HUES48 (cell line): ENCODE results near the gene BMP5.

ENCODE experiments used
- H3K27ac ChIP-seq: one replicate; pipeline ENCODE4 v1.7.0; 2013; ENCODE audit warnings: low read depth, low read length, inconsistent platforms
- H3K27me3 ChIP-seq: 2 replicates; pipeline ENCODE4 v1.6.1; 2013; ENCODE audit warnings: mild to moderate bottlenecking, low read length; ENCODE audit not compliant: control insufficient read depth, insufficient read depth
- H3K36me3 ChIP-seq: 2 replicates; pipeline ENCODE4 v1.6.1; 2013; ENCODE audit warnings: low read length; ENCODE audit not compliant: control insufficient read depth, insufficient read depth
- H3K4me1 ChIP-seq: 2 replicates; pipeline ENCODE4 v1.6.1; 2013; ENCODE audit warnings: mild to moderate bottlenecking, low read length; ENCODE audit not compliant: control insufficient read depth, insufficient read depth
- H3K4me3 ChIP-seq: 2 replicates; pipeline ENCODE4 v1.5.1; 2013; ENCODE audit warnings: mild to moderate bottlenecking, low read depth, low read length
- H3K9ac ChIP-seq: 2 replicates; pipeline ENCODE4 v1.6.1; 2013; ENCODE audit warnings: mild to moderate bottlenecking, low read depth, low read length, moderate library complexity
- H3K9me3 ChIP-seq: 2 replicates; pipeline ENCODE4 v1.6.1; 2013; ENCODE audit warnings: low read length; ENCODE audit not compliant: control insufficient read depth, insufficient read depth

BMP5 gene

GRCh38 chr6:55901765-55902270 is 26.4 kb upstream of the BMP5 start:
- no peak overlapping the region for H3K4me3 ChIP-seq
- H3K4me1 ChIP-seq, result peaks cover 15% of the 10 kb centered on the region
- H3K27ac ChIP-seq, result no peak overlapping the region
- H3K36me3 ChIP-seq, result no peaks in the 10 kb centered on the region
- no peaks in the 10 kb centered on the region for H3K27me3 ChIP-seq
- no peaks in the 10 kb centered on the region for H3K9me3 ChIP-seq
- H3K9ac ChIP-seq, result no peak overlapping the region

GRCh38 chr6:55898342-55898741 is 23.0 kb upstream of the BMP5 start:
- H3K36me3 ChIP-seq, result no peaks in the 10 kb centered on the region
- H3K27me3 ChIP-seq, result no peaks in the 10 kb centered on the region
- H3K9ac ChIP-seq, result no peak overlapping the region
- peaks cover 15% of the 10 kb centered on the region for H3K4me1 ChIP-seq
- no peaks in the 10 kb centered on the region for H3K9me3 ChIP-seq
- no peak overlapping the region for H3K27ac ChIP-seq
- H3K4me3 ChIP-seq, result no peak overlapping the region

GRCh38 chr6:55897346-55897745 is 22.0 kb upstream of the BMP5 start:
- Histone ChIP-seq H3K9ac (no peak overlapping the region), H3K9me3 (no peaks in the 10 kb centered on the region), H3K4me3 (no peak overlapping the region), H3K36me3 (no peaks in the 10 kb centered on the region), H3K27ac (no peak overlapping the region), H3K4me1 (peaks cover 9% of the 10 kb centered on the region), H3K27me3 (no peaks in the 10 kb centered on the region)

GRCh38 chr6:55895972-55896730 is 20.8 kb upstream of the BMP5 start:
- H3K4me3 ChIP-seq, result no peak overlapping the region
- no peaks in the 10 kb centered on the region for H3K9me3 ChIP-seq
- H3K36me3 ChIP-seq, result no peaks in the 10 kb centered on the region
- H3K9ac ChIP-seq, result no peak overlapping the region
- H3K27me3 ChIP-seq, result no peaks in the 10 kb centered on the region
- no peak overlapping the region for H3K27ac ChIP-seq
- H3K4me1 ChIP-seq, result peaks cover 9% of the 10 kb centered on the region

- peaks cover 9% of the 10 kb centered on the region for H3K4me1 ChIP-seq
- H3K27ac ChIP-seq, result no peak overlapping the region
- H3K9ac ChIP-seq, result no peak overlapping the region
- H3K9me3 ChIP-seq, result no peaks in the 10 kb centered on the region
- H3K36me3 ChIP-seq, result no peaks in the 10 kb centered on the region
- H3K27me3 ChIP-seq, result no peaks in the 10 kb centered on the region
- no peak overlapping the region for H3K4me3 ChIP-seq
Observed at GRCh38 chr6:55892749-55893357, 17.5 kb upstream of the BMP5 start.

GRCh38 chr6:55888917-55889316 is 13.5 kb upstream of the BMP5 start:
- Histone ChIP-seq H3K4me1 (no peaks in the 10 kb centered on the region), H3K27me3 (no peaks in the 10 kb centered on the region), H3K4me3 (no peak overlapping the region), H3K9ac (no peak overlapping the region), H3K9me3 (no peaks in the 10 kb centered on the region), H3K36me3 (no peaks in the 10 kb centered on the region), H3K27ac (no peak overlapping the region)

GRCh38 chr6:55886185-55886836 is 10.9 kb upstream of the BMP5 start:
- no peaks in the 10 kb centered on the region for H3K27me3 ChIP-seq
- H3K9me3 ChIP-seq, result no peaks in the 10 kb centered on the region
- no peak overlapping the region for H3K9ac ChIP-seq
- H3K36me3 ChIP-seq, result no peaks in the 10 kb centered on the region
- no peak overlapping the region for H3K4me3 ChIP-seq
- no peak overlapping the region for H3K27ac ChIP-seq
- no peaks in the 10 kb centered on the region for H3K4me1 ChIP-seq

GRCh38 chr6:55882718-55883569 is 7.6 kb upstream of the BMP5 start:
- H3K27ac ChIP-seq, result no peak overlapping the region
- no peak overlapping the region for H3K9ac ChIP-seq

GRCh38 chr6:55877283-55877682 is 1.9 kb upstream of the BMP5 start:
- Histone ChIP-seq H3K27me3 (no peaks in the 10 kb centered on the region), H3K4me1 (peaks cover 42% of the 10 kb centered on the region), H3K27ac (no peak overlapping the region), H3K36me3 (no peaks in the 10 kb centered on the region), H3K9ac (no peak overlapping the region), H3K4me3 (no peak overlapping the region), H3K9me3 (no peaks in the 10 kb centered on the region)

More at GRCh38 chr6:55882718-55883569, 7.6 kb upstream of the BMP5 start:
- H3K9me3 ChIP-seq, result no peaks in the 10 kb centered on the region
- no peaks in the 10 kb centered on the region for H3K36me3 ChIP-seq
- no peak overlapping the region for H3K4me3 ChIP-seq
- no peaks in the 10 kb centered on the region for H3K27me3 ChIP-seq
- peaks cover 4% of the 10 kb centered on the region; the same call in 1 of the 2 replicates for H3K4me1 ChIP-seq

GRCh38 chr6:55874316-55874715 is 1.1 kb downstream of the BMP5 start:
- no peak overlapping the region for H3K4me3 ChIP-seq
- no peak overlapping the region for H3K9ac ChIP-seq
- no peaks in the 10 kb centered on the region for H3K27me3 ChIP-seq

More at GRCh38 chr6:55874316-55874715, 1.1 kb downstream of the BMP5 start:
- Histone ChIP-seq H3K36me3 (no peaks in the 10 kb centered on the region), H3K4me1 (peaks cover 42% of the 10 kb centered on the region), H3K27ac (no peak overlapping the region), H3K9me3 (no peaks in the 10 kb centered on the region)
